Epithelial cell of proximal tubule (primary cell): ENCODE data around the gene CDK18. TPM values are rescaled to one million over a fixed set of nuclear protein-coding genes. Genes with fewer than 3 reads are reported as not detected.

Source experiments
- DNase-seq: peaks from one replicate; pipeline ENCODE4 v3.0.0-alpha.2; 2011; ENCODE audit warnings: low read depth
- H3K4me3 ChIP-seq: 2 replicates; pipeline ENCODE4 v1.5.1; 2011; ENCODE audit warnings: low read depth, mild to moderate bottlenecking, low read length
- CTCF ChIP-seq: conservative IDR thresholded peaks from 2 replicates; pipeline ENCODE4 v1.5.1; 2012; ENCODE audit warnings: low read depth, mild to moderate bottlenecking, low read length
- total RNA-seq: library from RNA; depleted of rRNA; stranded (reverse); fragments of >200 nt; gene quantifications from 2 replicates; pipeline ENCODE4 v1.2.3, GENCODE V29; 2015

Gene CDK18
- total RNA-seq, 1 donor from 2014 or later = 17.3 TPM

GRCh38 chr1:205538235-205538840, 33.9 kb downstream of the CDK18 start:
- no peak for DNase-seq
- H3K4me3 ChIP-seq = no peak overlapping the region
- no peak for TF ChIP-seq CTCF

GRCh38 chr1:205541161-205541886, 36.9 kb downstream of the CDK18 start:
- no peak for DNase-seq
- no peak for TF ChIP-seq CTCF
- no peak overlapping the region for H3K4me3 ChIP-seq

- no peak for DNase-seq
- no peak for TF ChIP-seq CTCF
Measured at GRCh38 chr1:205542367-205542766, 37.9 kb downstream of the CDK18 start.

GRCh38 chr1:205543351-205544301, 39.2 kb downstream of the CDK18 start:
- TF ChIP-seq CTCF = peak; percentile 1
- no peak for DNase-seq
- H3K4me3 ChIP-seq = no peak overlapping the region

More at GRCh38 chr1:205542367-205542766, 37.9 kb downstream of the CDK18 start:
- H3K4me3 ChIP-seq = no peak overlapping the region

- DNase-seq = no peak
- no peak for TF ChIP-seq CTCF
- H3K4me3 ChIP-seq = no peak overlapping the region
Measured at GRCh38 chr1:205545001-205545919, 40.8 kb downstream of the CDK18 start.

- TF ChIP-seq CTCF = no peak
Measured at GRCh38 chr1:205545991-205546390, 41.5 kb downstream of the CDK18 start.

More at GRCh38 chr1:205545991-205546390, 41.5 kb downstream of the CDK18 start:
- no peak for DNase-seq
- H3K4me3 ChIP-seq = no peak overlapping the region
